RWPE2 (cell line): Measurements from ENCODE around the gene SLFN12L.
A peak's percentile ranks its signal among the peaks of the same experiment; 100 is the strongest.
"Not testable (repeated sequence)": the region's sequence is repeated elsewhere in the genome, so short reads cannot be mapped to it uniquely, and the experiment has no call there.

Source experiments
- ATAC-seq: fragments of 200-7000 bp; cut with Tn5 transposase; 3 replicates; pipeline ENCODE4 v1.9.1; 2021; ENCODE audit warnings: low read depth
- DNase-seq: peaks from one replicate; pipeline ENCODE4 v3.0.0-alpha.2; 2020; ENCODE audit warnings: low spot score
- H3K27ac ChIP-seq: fragments of 450-650 bp; 2 replicates; pipeline ENCODE4 v1.5.1; 2017; ENCODE audit warnings: mild to moderate bottlenecking; ENCODE audit not compliant: poor library complexity, severe bottlenecking
- H3K27me3 ChIP-seq: fragments of 250-450 bp; sonication (Bioruptor Pico); 2 replicates; pipeline ENCODE4 v1.5.1; 2021; ENCODE audit warnings: mild to moderate bottlenecking, moderate library complexity; ENCODE audit not compliant: insufficient read depth, poor library complexity, severe bottlenecking
- H3K36me3 ChIP-seq: fragments of 250-450 bp; sonication (Bioruptor Pico); 2 replicates; pipeline ENCODE4 v1.5.1; 2020; ENCODE audit warnings: low read depth, mild to moderate bottlenecking, moderate library complexity
- H3K4me1 ChIP-seq: fragments of 250-450 bp; sonication (Bioruptor Pico); 2 replicates; pipeline ENCODE4 v1.5.1; 2021; ENCODE audit warnings: mild to moderate bottlenecking, moderate library complexity; ENCODE audit not compliant: insufficient read depth, poor library complexity, severe bottlenecking
- H3K4me3 ChIP-seq: fragments of 250-450 bp; sonication (Bioruptor Pico); 2 replicates; pipeline ENCODE4 v1.5.1; 2021; ENCODE audit warnings: mild to moderate bottlenecking, moderate library complexity; ENCODE audit not compliant: severe bottlenecking
- H3K9me3 ChIP-seq: fragments of 250-450 bp; sonication (Bioruptor Pico); 2 replicates; pipeline ENCODE4 v1.5.1; 2021; ENCODE audit warnings: mild to moderate bottlenecking, moderate library complexity; ENCODE audit not compliant: severe bottlenecking
- CTCF ChIP-seq: fragments of 450-650 bp; IDR thresholded peaks from one replicate; pipeline ENCODE4 v1.5.1; 2017; ENCODE audit warnings: mild to moderate bottlenecking, moderate library complexity; ENCODE audit not compliant: poor library complexity, severe bottlenecking

Gene SLFN12L

GRCh38 chr17:35540589-35541404 is 3.3 kb upstream of the SLFN12L start:
- DNase-seq (no peak), ATAC-seq (peak; percentile 70)
- Histone ChIP-seq H3K36me3 (no peaks in the 10 kb centered on the region), H3K27me3 (no peaks in the 10 kb centered on the region), H3K4me1 (no peaks in the 10 kb centered on the region), H3K27ac (peak overlapping the region; percentile 12), H3K4me3 (peak overlapping the region; percentile 16), H3K9me3 (no peaks in the 10 kb centered on the region)
- no peak for TF ChIP-seq CTCF

GRCh38 chr17:35539659-35540026 is 2.2 kb upstream of the SLFN12L start:
- peak; percentile 73 for TF ChIP-seq CTCF
- no peak for ATAC-seq
- no peaks in the 10 kb centered on the region for H3K27me3 ChIP-seq
- H3K36me3 ChIP-seq, result no peaks in the 10 kb centered on the region
- no peak overlapping the region for H3K27ac ChIP-seq
- no peaks in the 10 kb centered on the region for H3K4me1 ChIP-seq
- H3K9me3 ChIP-seq, result no peaks in the 10 kb centered on the region
- DNase-seq, result no peak
- H3K4me3 ChIP-seq, result no peak overlapping the region

GRCh38 chr17:35536664-35537171 is 760 bp downstream of the SLFN12L start:
- ATAC-seq, result no peak
- no peak overlapping the region for H3K4me3 ChIP-seq
- no peak for TF ChIP-seq CTCF
- no peaks in the 10 kb centered on the region for H3K27me3 ChIP-seq
- no peaks in the 10 kb centered on the region for H3K9me3 ChIP-seq
- no peaks in the 10 kb centered on the region for H3K36me3 ChIP-seq
- no peak for DNase-seq
- no peaks in the 10 kb centered on the region for H3K4me1 ChIP-seq
- H3K27ac ChIP-seq, result no peak overlapping the region

- not testable (repeated sequence) for H3K27me3 ChIP-seq, DNase-seq, ATAC-seq, H3K27ac ChIP-seq, H3K4me3 ChIP-seq, H3K4me1 ChIP-seq, H3K36me3 ChIP-seq, H3K9me3 ChIP-seq
Observed at GRCh38 chr17:35535406-35535805, 2.1 kb downstream of the SLFN12L start.

- DNase-seq (no peak), ATAC-seq (no peak)
- Histone ChIP-seq H3K4me1 (no peaks in the 10 kb centered on the region), H3K9me3 (no peaks in the 10 kb centered on the region), H3K36me3 (no peaks in the 10 kb centered on the region), H3K4me3 (no peak overlapping the region), H3K27me3 (no peaks in the 10 kb centered on the region), H3K27ac (no peak overlapping the region)
- no peak for TF ChIP-seq CTCF
Observed at GRCh38 chr17:35534576-35535093, 2.8 kb downstream of the SLFN12L start.
